ENCODE data around the gene TRIO. TPM values are rescaled to one million over a fixed set of nuclear protein-coding genes. Genes with fewer than 3 reads are reported as not detected.

TRIO gene
- total RNA-seq, 1 experiment from 2014 or later: 99.8 TPM

DNA sequence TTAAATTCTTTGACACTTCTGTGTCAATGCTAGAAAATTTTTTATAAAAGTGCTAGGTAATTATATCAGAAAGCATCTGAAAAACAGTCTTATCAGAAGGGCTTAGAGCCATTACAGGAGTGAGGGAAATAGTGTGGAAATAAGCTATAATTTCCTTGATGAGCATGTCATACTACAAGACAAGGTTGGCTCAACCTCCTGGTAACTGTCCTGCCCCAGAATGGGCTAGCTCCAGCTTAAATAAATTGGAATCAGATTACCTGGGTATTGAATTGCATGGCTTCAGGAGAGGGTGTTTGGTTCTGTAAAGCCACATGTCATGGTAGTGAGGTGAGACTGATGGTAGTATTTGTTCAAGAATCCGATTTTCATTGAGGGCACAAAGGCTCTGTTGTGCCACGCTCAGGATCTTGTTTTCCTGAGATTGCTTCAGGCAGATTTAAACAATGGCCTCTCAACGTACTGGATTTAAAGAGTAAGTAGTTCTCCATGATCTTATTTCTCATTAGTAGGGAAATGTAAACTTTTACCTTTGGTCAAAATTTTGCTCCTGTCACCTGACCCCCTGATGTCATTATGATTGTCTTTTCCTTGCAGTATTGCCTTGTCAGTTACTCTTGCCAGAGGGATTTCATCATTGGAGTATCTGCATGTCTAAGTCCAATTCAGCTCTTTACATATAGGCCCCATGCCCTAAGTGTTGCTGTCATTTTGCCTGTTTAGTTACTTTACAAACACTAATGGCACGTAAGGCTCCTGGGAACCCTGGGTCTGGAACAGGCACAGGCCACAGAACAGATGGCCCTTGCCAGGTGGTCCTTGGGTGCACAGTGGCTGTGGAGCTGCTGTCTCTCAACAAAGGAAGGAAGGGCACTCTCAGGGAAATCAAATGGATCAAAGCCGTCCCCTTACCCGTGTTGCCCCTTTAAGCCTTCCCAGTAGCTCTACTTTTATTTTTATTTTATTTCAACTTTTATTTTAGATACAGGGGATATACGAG, 21.3 kb downstream of the TRIO start:
- BruUV-seq (replicated peaks): no TSS peak
- POLR2A ChIA-PET (ENCODE audit: low non-redundant PET): no interaction called here
- no peak for DNase-seq (ENCODE audit: low spot score)
- Histone ChIP-seq H3K27me3 (replicated peaks; ENCODE audit: insufficient read depth, low read depth, low read length, poor library complexity) (no peaks in the 10 kb centered on the region), H3K9me3 (ENCODE audit: low read depth, low read length, poor library complexity, severe bottlenecking) (peaks cover 7% of the 10 kb centered on the region), H3K4me3 (ENCODE audit: low read depth, low read length, poor library complexity, severe bottlenecking) (no peak overlapping the region), H3K27ac (ENCODE audit: low read depth, low read length, poor library complexity, severe bottlenecking) (no peak overlapping the region), H3K36me3 (ENCODE audit: insufficient read depth, low read length, poor library complexity, severe bottlenecking) (no peaks in the 10 kb centered on the region), H3K4me1 (ENCODE audit: insufficient read depth, low read length, poor library complexity, severe bottlenecking) (peaks cover 48% of the 10 kb centered on the region)
- TF ChIP-seq, protein P1, sequence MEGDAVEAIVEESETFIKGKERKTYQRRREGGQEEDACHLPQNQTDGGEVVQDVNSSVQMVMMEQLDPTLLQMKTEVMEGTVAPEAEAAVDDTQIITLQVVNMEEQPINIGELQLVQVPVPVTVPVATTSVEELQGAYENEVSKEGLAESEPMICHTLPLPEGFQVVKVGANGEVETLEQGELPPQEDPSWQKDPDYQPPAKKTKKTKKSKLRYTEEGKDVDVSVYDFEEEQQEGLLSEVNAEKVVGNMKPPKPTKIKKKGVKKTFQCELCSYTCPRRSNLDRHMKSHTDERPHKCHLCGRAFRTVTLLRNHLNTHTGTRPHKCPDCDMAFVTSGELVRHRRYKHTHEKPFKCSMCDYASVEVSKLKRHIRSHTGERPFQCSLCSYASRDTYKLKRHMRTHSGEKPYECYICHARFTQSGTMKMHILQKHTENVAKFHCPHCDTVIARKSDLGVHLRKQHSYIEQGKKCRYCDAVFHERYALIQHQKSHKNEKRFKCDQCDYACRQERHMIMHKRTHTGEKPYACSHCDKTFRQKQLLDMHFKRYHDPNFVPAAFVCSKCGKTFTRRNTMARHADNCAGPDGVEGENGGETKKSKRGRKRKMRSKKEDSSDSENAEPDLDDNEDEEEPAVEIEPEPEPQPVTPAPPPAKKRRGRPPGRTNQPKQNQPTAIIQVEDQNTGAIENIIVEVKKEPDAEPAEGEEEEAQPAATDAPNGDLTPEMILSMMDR (conservative IDR thresholded peaks at IDR 0.05; ENCODE audit: low read depth, low read length): no peak
- TF ChIP-seq EZH2 (IDR thresholded peaks at IDR 0.05; ENCODE audit: borderline replicate concordance, low read depth, low read length, poor library complexity, severe bottlenecking): no peak
- intact Hi-C loops (cut with micrococcal nuclease; ENCODE audit: unreplicated experiment): no loop called here
- CTCF ChIA-PET: no interaction called here

DNA sequence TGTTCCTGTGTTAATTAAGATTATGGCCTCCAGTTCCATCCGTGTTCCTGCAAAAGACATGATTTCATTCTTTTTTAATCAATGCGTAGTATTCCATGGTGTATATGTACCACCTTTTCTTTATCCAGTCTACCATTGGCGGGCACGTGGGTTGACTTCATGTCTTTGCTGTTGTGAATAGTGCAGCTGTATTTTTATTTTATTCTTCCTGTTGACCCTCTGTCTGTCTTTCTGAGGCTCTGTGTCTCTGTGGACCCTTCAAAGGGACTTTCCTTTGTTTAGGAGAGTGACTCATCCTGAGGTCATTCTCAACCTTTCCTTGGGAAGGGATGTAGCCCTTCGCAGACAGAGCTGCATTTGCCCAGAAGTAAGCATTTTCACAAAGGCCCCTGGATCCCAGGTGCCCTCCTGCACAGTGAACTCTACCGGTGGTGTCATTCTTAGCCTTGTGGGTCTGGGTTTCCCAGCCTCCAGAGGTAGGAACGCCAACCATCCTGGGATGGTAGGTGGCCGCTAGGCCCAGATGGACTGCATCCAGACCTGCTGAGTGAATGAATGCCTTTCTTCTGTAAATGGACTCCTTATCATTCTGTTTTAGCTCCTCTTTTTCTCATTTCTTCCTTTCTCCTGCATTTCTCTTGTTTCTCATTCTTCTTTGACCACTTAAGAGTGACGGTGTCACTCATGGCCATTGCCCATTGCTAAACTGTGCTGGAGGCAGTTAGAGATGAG, 22.4 kb downstream of the TRIO start:
- POLR2A ChIA-PET (ENCODE audit: low non-redundant PET): no interaction called here
- no peaks in the 10 kb centered on the region for H3K27me3 ChIP-seq (replicated peaks; ENCODE audit: insufficient read depth, low read depth, low read length, poor library complexity)
- BruUV-seq (replicated peaks): no TSS peak
- H3K27ac ChIP-seq (ENCODE audit: low read depth, low read length, poor library complexity, severe bottlenecking): no peak overlapping the region
- peaks cover 47% of the 10 kb centered on the region for H3K4me1 ChIP-seq (ENCODE audit: insufficient read depth, low read length, poor library complexity, severe bottlenecking)
- no peak for DNase-seq (ENCODE audit: low spot score)
- TF ChIP-seq, protein P1 (conservative IDR thresholded peaks at IDR 0.05; ENCODE audit: low read depth, low read length): no peak
- TF ChIP-seq EZH2 (IDR thresholded peaks at IDR 0.05; ENCODE audit: borderline replicate concordance, low read depth, low read length, poor library complexity, severe bottlenecking): no peak
- H3K9me3 ChIP-seq (ENCODE audit: low read depth, low read length, poor library complexity, severe bottlenecking): peaks cover 7% of the 10 kb centered on the region
- H3K4me3 ChIP-seq (ENCODE audit: low read depth, low read length, poor library complexity, severe bottlenecking): no peak overlapping the region
- CTCF ChIA-PET: no interaction called here
- intact Hi-C loops (cut with micrococcal nuclease; ENCODE audit: unreplicated experiment): no loop called here
- no peaks in the 10 kb centered on the region for H3K36me3 ChIP-seq (ENCODE audit: insufficient read depth, low read length, poor library complexity, severe bottlenecking)

DNA sequence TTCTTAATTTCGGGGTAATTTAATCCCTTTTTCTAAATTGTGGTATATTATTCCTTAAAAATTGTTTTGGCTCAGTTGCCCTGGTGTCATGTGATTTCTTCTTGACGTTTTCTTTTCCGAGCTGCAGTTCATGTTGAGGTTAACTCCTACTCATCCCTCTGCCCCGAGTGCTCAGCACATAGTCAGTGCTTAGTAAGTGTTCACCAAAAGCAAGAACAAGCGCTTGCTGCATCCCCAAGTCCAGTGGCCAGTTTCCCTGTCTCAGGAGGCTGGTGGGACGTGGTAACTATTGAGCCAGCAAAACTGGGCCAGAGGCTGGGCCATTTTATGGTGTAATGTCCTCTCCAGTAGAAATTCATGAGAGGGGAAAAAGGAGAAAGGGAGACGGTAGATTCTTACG, 23.3 kb downstream of the TRIO start:
- intact Hi-C loops (cut with micrococcal nuclease; ENCODE audit: unreplicated experiment): no loop called here
- DNase-seq (ENCODE audit: low spot score): no peak
- ChIA-PET CTCF (no interaction called here), POLR2A (ENCODE audit: low non-redundant PET) (no interaction called here)
- no peak for TF ChIP-seq EZH2 (IDR thresholded peaks at IDR 0.05; ENCODE audit: borderline replicate concordance, low read depth, low read length, poor library complexity, severe bottlenecking)
- TF ChIP-seq, protein P1 (conservative IDR thresholded peaks at IDR 0.05; ENCODE audit: low read depth, low read length): no peak
- no peaks in the 10 kb centered on the region for H3K36me3 ChIP-seq (ENCODE audit: insufficient read depth, low read length, poor library complexity, severe bottlenecking)
- no peak overlapping the region for H3K27ac ChIP-seq (ENCODE audit: low read depth, low read length, poor library complexity, severe bottlenecking)
- no peaks in the 10 kb centered on the region for H3K27me3 ChIP-seq (replicated peaks; ENCODE audit: insufficient read depth, low read depth, low read length, poor library complexity)
- no peak overlapping the region for H3K4me3 ChIP-seq (ENCODE audit: low read depth, low read length, poor library complexity, severe bottlenecking)
- H3K9me3 ChIP-seq (ENCODE audit: low read depth, low read length, poor library complexity, severe bottlenecking): peaks cover 7% of the 10 kb centered on the region
- H3K4me1 ChIP-seq (ENCODE audit: insufficient read depth, low read length, poor library complexity, severe bottlenecking): peaks cover 49% of the 10 kb centered on the region
- no TSS peak for BruUV-seq (replicated peaks)

All from A673 (cell line).